Thyroid gland (tissue), 4 donors: ENCODE results near the gene NODAL.

Experiments used
- POLR2A ChIP-seq, 2 donors: fragments of 450-650 bp; IDR thresholded peaks; one replicate each; pipeline ENCODE4 v1.6.1; 2017; ENCODE audit warnings: antibody characterized with exemption in 2 of 2, mild to moderate bottlenecking in 2 of 2, moderate library complexity in 1 of 2
- TF ChIP-seq, protein P1 (sequence below), 6 experiments: fragments of 200-600 bp in 3 of 6; fragments of 450-650 bp in 3 of 6; sonication (generic) in 3 of 6; IDR thresholded peaks; one replicate each; pipeline ENCODE4 v1.5.1; 2016 to 2019; ENCODE audit warnings: antibody characterized with exemption in 6 of 6, mild to moderate bottlenecking in 2 of 6, inconsistent platforms in 1 of 6, moderate library complexity in 1 of 6

DNA sequence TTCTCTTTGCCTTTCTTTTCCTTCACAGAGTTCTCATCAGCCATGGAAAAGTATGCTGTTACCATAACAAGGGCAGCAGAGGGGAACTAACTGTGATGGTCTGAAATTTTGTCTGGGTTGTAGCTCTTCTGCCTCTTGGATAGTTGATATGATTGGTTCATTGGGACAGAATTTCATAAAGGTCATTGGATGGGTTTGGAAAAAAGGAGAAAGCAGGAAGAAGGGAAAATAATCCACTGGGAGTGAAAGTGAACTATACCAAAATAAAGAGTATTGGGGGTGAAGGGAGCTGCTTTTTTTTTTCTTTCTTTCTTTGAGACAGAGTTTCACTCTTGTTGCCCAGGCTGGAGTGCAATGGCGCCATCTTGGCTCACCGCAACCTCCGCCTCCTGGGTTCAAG is 31.7 kb downstream of the NODAL start:
- TF ChIP-seq, protein P1, sequence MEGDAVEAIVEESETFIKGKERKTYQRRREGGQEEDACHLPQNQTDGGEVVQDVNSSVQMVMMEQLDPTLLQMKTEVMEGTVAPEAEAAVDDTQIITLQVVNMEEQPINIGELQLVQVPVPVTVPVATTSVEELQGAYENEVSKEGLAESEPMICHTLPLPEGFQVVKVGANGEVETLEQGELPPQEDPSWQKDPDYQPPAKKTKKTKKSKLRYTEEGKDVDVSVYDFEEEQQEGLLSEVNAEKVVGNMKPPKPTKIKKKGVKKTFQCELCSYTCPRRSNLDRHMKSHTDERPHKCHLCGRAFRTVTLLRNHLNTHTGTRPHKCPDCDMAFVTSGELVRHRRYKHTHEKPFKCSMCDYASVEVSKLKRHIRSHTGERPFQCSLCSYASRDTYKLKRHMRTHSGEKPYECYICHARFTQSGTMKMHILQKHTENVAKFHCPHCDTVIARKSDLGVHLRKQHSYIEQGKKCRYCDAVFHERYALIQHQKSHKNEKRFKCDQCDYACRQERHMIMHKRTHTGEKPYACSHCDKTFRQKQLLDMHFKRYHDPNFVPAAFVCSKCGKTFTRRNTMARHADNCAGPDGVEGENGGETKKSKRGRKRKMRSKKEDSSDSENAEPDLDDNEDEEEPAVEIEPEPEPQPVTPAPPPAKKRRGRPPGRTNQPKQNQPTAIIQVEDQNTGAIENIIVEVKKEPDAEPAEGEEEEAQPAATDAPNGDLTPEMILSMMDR (IDR thresholded peaks at IDR 0.05): no peak
- no peak for TF ChIP-seq POLR2A (IDR thresholded peaks at IDR 0.05)
